ENCODE results near the gene LDLRAP1. TPM values are rescaled to one million over a fixed set of nuclear protein-coding genes. Genes with fewer than 3 reads are reported as not detected.
"Not testable (repeated sequence)": the region's sequence is repeated elsewhere in the genome, so short reads cannot be mapped to it uniquely, and the experiment has no call there.

The LDLRAP1 gene
- total RNA-seq, 2 donors from 2014 or later: 17.2 to 29.2 TPM

- DNase-seq (ENCODE audit: low spot score in 2 of 2): no peak
- no peak for ATAC-seq
- Mint-ChIP-seq H3K36me3 (peaks cover 0 to 5% of the 10 kb centered on the region in 2 donors), H3K27ac (no peak overlapping the region), H3K9me3 (peaks cover 7 to 9% of the 10 kb centered on the region in 2 donors)
Observed at GRCh38 chr1:25594971-25595370, 51.6 kb downstream of the LDLRAP1 start.

GRCh38 chr1:25596641-25597040 is 53.2 kb downstream of the LDLRAP1 start:
- H3K27ac Mint-ChIP-seq; H3K36me3 Mint-ChIP-seq; H3K9me3 Mint-ChIP-seq; ATAC-seq; DNase-seq (ENCODE audit: low spot score in 2 of 2): not testable (repeated sequence)

- H3K9me3 Mint-ChIP-seq: peaks cover 7 to 9% of the 10 kb centered on the region in 2 donors
- DNase-seq (ENCODE audit: low spot score in 2 of 2): no peak
- H3K36me3 Mint-ChIP-seq: peaks cover 0 to 5% of the 10 kb centered on the region in 2 donors
Observed at GRCh38 chr1:25598879-25599278, 55.5 kb downstream of the LDLRAP1 start.

GRCh38 chr1:25599969-25600610 is 56.7 kb downstream of the LDLRAP1 start:
- ATAC-seq: no peak
- H3K9me3 Mint-ChIP-seq: peaks cover 4 to 9% of the 10 kb centered on the region in 2 donors
- no peak for DNase-seq (ENCODE audit: low spot score in 2 of 2)
- peaks cover 0 to 5% of the 10 kb centered on the region in 2 donors for H3K36me3 Mint-ChIP-seq
- no peak overlapping the region for H3K27ac Mint-ChIP-seq

More at GRCh38 chr1:25598879-25599278, 55.5 kb downstream of the LDLRAP1 start:
- ATAC-seq: no peak
- H3K27ac Mint-ChIP-seq: no peak overlapping the region

- not testable (repeated sequence) for DNase-seq (ENCODE audit: low spot score in 2 of 2); H3K9me3 Mint-ChIP-seq; H3K36me3 Mint-ChIP-seq; ATAC-seq
- H3K27ac Mint-ChIP-seq: peak overlapping the region in 1 of 2 donors; percentile 9
Observed at GRCh38 chr1:25600971-25601699, 57.7 kb downstream of the LDLRAP1 start.

GRCh38 chr1:25603779-25604538 is 60.6 kb downstream of the LDLRAP1 start:
- H3K9me3 Mint-ChIP-seq; H3K36me3 Mint-ChIP-seq; H3K27ac Mint-ChIP-seq; DNase-seq (ENCODE audit: low spot score in 2 of 2); ATAC-seq: not testable (repeated sequence)

GRCh38 chr1:25607123-25607522 is 63.7 kb downstream of the LDLRAP1 start:
- Mint-ChIP-seq H3K36me3 (no peaks in the 10 kb centered on the region), H3K27ac (no peak overlapping the region), H3K9me3 (no peaks in the 10 kb centered on the region)
- ATAC-seq (no peak), DNase-seq (ENCODE audit: low spot score in 2 of 2) (no peak)

GRCh38 chr1:25608488-25609178 is 65.2 kb downstream of the LDLRAP1 start:
- ATAC-seq (peak; percentile 97 to 99), DNase-seq (ENCODE audit: low spot score in 2 of 2) (peak; percentile 80 to 87)
- Mint-ChIP-seq H3K36me3 (no peaks in the 10 kb centered on the region), H3K27ac (no peak overlapping the region), H3K9me3 (no peaks in the 10 kb centered on the region)

GRCh38 chr1:25609921-25610320 is 66.5 kb downstream of the LDLRAP1 start:
- H3K9me3 Mint-ChIP-seq: no peaks in the 10 kb centered on the region
- H3K36me3 Mint-ChIP-seq: no peaks in the 10 kb centered on the region
- no peak overlapping the region for H3K27ac Mint-ChIP-seq
- ATAC-seq (no peak), DNase-seq (ENCODE audit: low spot score in 2 of 2) (no peak)

- Mint-ChIP-seq H3K9me3 (no peaks in the 10 kb centered on the region), H3K36me3 (no peaks in the 10 kb centered on the region), H3K27ac (no peak overlapping the region)
- ATAC-seq (no peak), DNase-seq (ENCODE audit: low spot score in 2 of 2) (no peak)
Observed at GRCh38 chr1:25610822-25611630, 67.6 kb downstream of the LDLRAP1 start.

- H3K36me3 Mint-ChIP-seq: no peaks in the 10 kb centered on the region
- DNase-seq (ENCODE audit: low spot score in 2 of 2): no peak
- no peak for ATAC-seq
- H3K9me3 Mint-ChIP-seq: no peaks in the 10 kb centered on the region
- H3K27ac Mint-ChIP-seq: no peak overlapping the region
Observed at GRCh38 chr1:25611843-25612242, 68.4 kb downstream of the LDLRAP1 start.

- DNase-seq (ENCODE audit: low spot score in 2 of 2) (no peak), ATAC-seq (no peak)
- Mint-ChIP-seq H3K9me3 (no peaks in the 10 kb centered on the region), H3K36me3 (no peaks in the 10 kb centered on the region), H3K27ac (no peak overlapping the region)
Observed at GRCh38 chr1:25612421-25612820, 69.0 kb downstream of the LDLRAP1 start.

GRCh38 chr1:25613091-25613490 is 69.7 kb downstream of the LDLRAP1 start:
- Mint-ChIP-seq H3K36me3 (no peaks in the 10 kb centered on the region), H3K9me3 (no peaks in the 10 kb centered on the region), H3K27ac (no peak overlapping the region)
- ATAC-seq (no peak), DNase-seq (ENCODE audit: low spot score in 2 of 2) (no peak)

- Mint-ChIP-seq H3K9me3 (no peaks in the 10 kb centered on the region), H3K27ac (no peak overlapping the region), H3K36me3 (peaks cover 0 to 7% of the 10 kb centered on the region in 2 donors)
- ATAC-seq (peak in 1 of 2 donors; percentile 1), DNase-seq (ENCODE audit: low spot score in 2 of 2) (no peak)
Observed at GRCh38 chr1:25614501-25615171, 71.2 kb downstream of the LDLRAP1 start.

GRCh38 chr1:25615172-25615541 is 71.8 kb downstream of the LDLRAP1 start:
- no peak for DNase-seq (ENCODE audit: low spot score in 2 of 2)
- Mint-ChIP-seq H3K9me3 (no peaks in the 10 kb centered on the region), H3K27ac (no peak overlapping the region), H3K36me3 (peaks cover 0 to 7% of the 10 kb centered on the region in 2 donors)
- no peak for ATAC-seq

Measured in activated naive CD4-positive, alpha-beta T cell treated with anti-CD3 and anti-CD28 coated beads, Interleukin-2, amount 50 U/mL, for 72 hours (primary cell).